H1 (cell line): ENCODE measurements around the gene TYW1B. TPM values are rescaled to one million over a fixed set of nuclear protein-coding genes. Genes with fewer than 3 reads are reported as not detected.
"Not testable (repeated sequence)": the region's sequence is repeated elsewhere in the genome, so short reads cannot be mapped to it uniquely, and the experiment has no call there.

Experiments
- CTCF ChIA-PET: fragments of 300-600 bp; sonication (Branson Sonifier 250); formaldehyde crosslinking; loops from one replicate; lab custom pipeline; 2021; ENCODE audit not compliant: partially characterized antibody; lab: Charles Lee
- POLR2A ChIA-PET: fragments of 300-600 bp; sonication (Branson Sonifier 250); formaldehyde crosslinking; loops from one replicate; lab custom pipeline; 2021; ENCODE audit warnings: inconsistent platforms; ENCODE audit not compliant: partially characterized antibody; lab: Charles Lee
- DNase-seq, 2 experiments: peaks; one replicate each; pipeline versions ENCODE4 v3.0.0 to v3.0.0-alpha.2; 2010 to 2022; ENCODE audit warnings: low spot score in 2 of 2, low read depth in 1 of 2, mixed read lengths in 1 of 2
- FAIRE-seq: peaks from 2 replicates; lab custom pipeline; 2011; peaks lifted over from hg19 to GRCh38; lab: Jason Lieb, UNC
- H2AFZ ChIP-seq: 2 replicates; pipeline ENCODE4 v1.8.1; 2012; ENCODE audit warnings: low read length, inconsistent platforms
- H2AK5ac ChIP-seq: 2 replicates; pipeline ENCODE4 v1.6.1; 2013; ENCODE audit warnings: low read depth, low read length
- H2BK120ac ChIP-seq: replicated peaks from 2 replicates; pipeline ENCODE3; 2013; ENCODE audit warnings: low read depth, low read length, inconsistent platforms
- H2BK12ac ChIP-seq: 2 replicates; pipeline ENCODE4 v1.6.1; 2013; ENCODE audit warnings: low read depth, low read length
- H2BK15ac ChIP-seq: 2 replicates; pipeline ENCODE4 v1.6.1; 2013; ENCODE audit warnings: low read length
- H2BK20ac ChIP-seq: 2 replicates; pipeline ENCODE4 v1.6.1; 2013; ENCODE audit warnings: low read length
- H2BK5ac ChIP-seq: 2 replicates; pipeline ENCODE4 v1.6.1; 2013; ENCODE audit warnings: low read depth, low read length
- H3K14ac ChIP-seq: 2 replicates; pipeline ENCODE4 v1.6.1; 2013; ENCODE audit warnings: inconsistent platforms; ENCODE audit not compliant: insufficient read length
- H3K18ac ChIP-seq: 2 replicates; pipeline ENCODE4 v1.6.1; 2013; ENCODE audit warnings: low read length; ENCODE audit errors: extremely low read depth
- H3K23ac ChIP-seq: 2 replicates; pipeline ENCODE4 v1.6.1; 2013; ENCODE audit warnings: inconsistent platforms; ENCODE audit not compliant: insufficient read length
- H3K23me2 ChIP-seq: 2 replicates; pipeline ENCODE4 v1.6.1; 2013; ENCODE audit warnings: low read depth, low read length
- H3K27ac ChIP-seq: 2 replicates; pipeline ENCODE4 v1.6.1; 2011; ENCODE audit warnings: low read depth, low read length, inconsistent platforms
- H3K27me3 ChIP-seq, 4 experiments: replicated peaks in 1 of 4; 1 replicate in 1 of 4; 2 replicates in 3 of 4; pipeline versions ENCODE4 v1.6.1 to v1.8.1; 2011 to 2013; ENCODE audit warnings: low read length in 3 of 4, mild to moderate bottlenecking in 3 of 4, inconsistent platforms in 2 of 4, mixed read lengths in 2 of 4, moderate library complexity in 1 of 4; ENCODE audit not compliant: control insufficient read depth in 3 of 4, insufficient read depth in 3 of 4; ENCODE audit errors: extremely low read depth in 1 of 4
- H3K36me3 ChIP-seq, 4 experiments: 2 replicates each; pipeline versions ENCODE4 v1.6.1 to v1.8.1; 2011 to 2013; ENCODE audit warnings: mild to moderate bottlenecking in 4 of 4, low read length in 3 of 4, moderate library complexity in 2 of 4, control low read depth in 1 of 4, inconsistent platforms in 1 of 4; ENCODE audit not compliant: insufficient read depth in 4 of 4, control insufficient read depth in 2 of 4
- H3K4ac ChIP-seq: replicated peaks from 2 replicates; pipeline ENCODE3; 2013; ENCODE audit warnings: low read length, low read depth, mixed read lengths, inconsistent platforms; ENCODE audit not compliant: insufficient read length
- H3K4me1 ChIP-seq, 4 experiments: replicated peaks in 1 of 4; 1 replicate in 1 of 4; 2 replicates in 3 of 4; pipeline versions ENCODE4 v1.6.1 to v1.8.1; 2011 to 2013; ENCODE audit warnings: low read length in 3 of 4, inconsistent platforms in 2 of 4, mixed read lengths in 1 of 4; ENCODE audit not compliant: insufficient read depth in 4 of 4, control insufficient read depth in 3 of 4
- H3K4me2 ChIP-seq, 2 experiments: 2 replicates each; pipeline versions ENCODE4 v1.6.1 to v1.8.1; 2011 to 2013; ENCODE audit warnings: low read depth in 2 of 2, low read length in 2 of 2, control low read depth in 1 of 2, inconsistent platforms in 1 of 2, mild to moderate bottlenecking in 1 of 2; ENCODE audit not compliant: insufficient read depth in 1 of 2
- H3K4me3 ChIP-seq, 4 experiments: fragments of 200-600, 300-600 bp in 1 of 4; sonication (generic), shearing (Covaris generic), sonication (Bioruptor Twin) in 1 of 4; 2 replicates each; pipeline versions ENCODE4 v1.5.1 to v1.8.1; 2011 to 2016; ENCODE audit warnings: low read length in 4 of 4, low read depth in 3 of 4, control low read depth in 2 of 4, inconsistent platforms in 2 of 4, mild to moderate bottlenecking in 2 of 4, mixed read lengths in 1 of 4, moderate library complexity in 1 of 4; ENCODE audit not compliant: insufficient read depth in 2 of 4; ENCODE audit errors: extremely low read depth in 1 of 4
- H3K56ac ChIP-seq: replicated peaks from 2 replicates; pipeline ENCODE3; 2013; ENCODE audit warnings: low read depth, mild to moderate bottlenecking, mixed read lengths, low read length, inconsistent platforms; ENCODE audit not compliant: insufficient read length
- H3K79me1 ChIP-seq: 2 replicates; pipeline ENCODE4 v1.6.1; 2013; ENCODE audit warnings: low read depth, low read length, control low read depth
- H3K79me2 ChIP-seq, 2 experiments: 2 replicates each; pipeline versions ENCODE4 v1.6.1 to v1.8.1; 2012 to 2013; ENCODE audit warnings: low read length in 2 of 2, mild to moderate bottlenecking in 2 of 2, inconsistent platforms in 1 of 2; ENCODE audit not compliant: insufficient read depth in 2 of 2, control insufficient read depth in 1 of 2
- H3K9ac ChIP-seq, 4 experiments: replicated peaks in 1 of 4; 1 replicate in 1 of 4; 2 replicates in 3 of 4; pipeline versions ENCODE4 v1.6.1 to v1.8.1; 2011 to 2013; ENCODE audit warnings: low read depth in 3 of 4, low read length in 3 of 4, control low read depth in 2 of 4, mild to moderate bottlenecking in 2 of 4, moderate library complexity in 2 of 4, inconsistent platforms in 1 of 4; ENCODE audit errors: extremely low read depth in 1 of 4
- H3K9me3 ChIP-seq, 2 experiments: 2 replicates each; pipeline versions ENCODE4 v1.6.1 to v1.8.1; 2012 to 2013; ENCODE audit warnings: mild to moderate bottlenecking in 2 of 2, moderate library complexity in 2 of 2, control low read depth in 1 of 2, inconsistent platforms in 1 of 2, low read depth in 1 of 2, low read length in 1 of 2, mixed read lengths in 1 of 2; ENCODE audit not compliant: insufficient read depth in 2 of 2
- H4K20me1 ChIP-seq, 2 experiments: replicated peaks in 1 of 2; 2 replicates each; pipeline versions ENCODE3 to v1.8.1; 2011 to 2013; ENCODE audit warnings: inconsistent platforms in 2 of 2, low read length in 2 of 2, mild to moderate bottlenecking in 1 of 2; ENCODE audit not compliant: insufficient read depth in 2 of 2, control insufficient read depth in 1 of 2
- H4K5ac ChIP-seq: 2 replicates; pipeline ENCODE4 v1.6.1; 2013; ENCODE audit warnings: low read length, low read depth, mixed read lengths, inconsistent platforms; ENCODE audit not compliant: insufficient read length
- H4K8ac ChIP-seq: 2 replicates; pipeline ENCODE4 v1.8.0; 2013; ENCODE audit warnings: mild to moderate bottlenecking, moderate library complexity, low read length, inconsistent platforms; ENCODE audit not compliant: insufficient read depth; ENCODE audit errors: extremely low read depth
- H4K91ac ChIP-seq: replicated peaks from 2 replicates; pipeline ENCODE3; 2013; ENCODE audit warnings: low read length, mixed read lengths, inconsistent platforms; ENCODE audit not compliant: insufficient read length
- WGBS, 2 experiments: shearing (Covaris generic) in 1 of 2; methylation state at CpG; one replicate each; pipeline versions ENCODE4 v1.1.6 to v1.1.7; 2013 to 2015; ENCODE audit warnings: low lambda C conversion rate in 2 of 2, mixed read lengths in 2 of 2, inconsistent platforms in 1 of 2, low coverage in 1 of 2, missing lambda C conversion rate in 1 of 2; ENCODE audit not compliant: insufficient replicate concordance in 2 of 2, insufficient coverage in 1 of 2, insufficient read length in 1 of 2; ENCODE audit errors: extremely low coverage in 1 of 2, missing lambda C conversion rate in 1 of 2; 5-methylcytosine and 5-hydroxymethylcytosine counted together
- polyA plus RNA-seq, 7 experiments: library from polyadenylated mRNA; depleted of rRNA in 3 of 7; stranded (reverse) in 5 of 7; unstranded in 2 of 7; fragments of >200 nt in 5 of 7; fragments of 200-250 nt in 2 of 7; gene quantifications; 1 replicate in 5 of 7; 2 replicates in 1 of 7; 4 replicates in 1 of 7; pipeline versions ENCODE4 v1.2.1 to v1.2.3, GENCODE V29; 2011 to 2013; ENCODE audit warnings: missing spikeins in 2 of 7, mixed read lengths in 2 of 7
- total RNA-seq: library from RNA; stranded (reverse); fragmentation: NEBNext Ultra II Directional; extraction: Animal tissue kit (Norgen Biotek cat#: 25700); gene quantifications from 2 replicates; pipeline ENCODE4 v1.2.1, GENCODE V29; 2021

The TYW1B gene
- total and polyA plus RNA-seq, 2 of the 8 experiments (the other 6 are each of a cell fraction or from before 2014, with no cell fraction given): 6.8 to 12.6 TPM

DNA sequence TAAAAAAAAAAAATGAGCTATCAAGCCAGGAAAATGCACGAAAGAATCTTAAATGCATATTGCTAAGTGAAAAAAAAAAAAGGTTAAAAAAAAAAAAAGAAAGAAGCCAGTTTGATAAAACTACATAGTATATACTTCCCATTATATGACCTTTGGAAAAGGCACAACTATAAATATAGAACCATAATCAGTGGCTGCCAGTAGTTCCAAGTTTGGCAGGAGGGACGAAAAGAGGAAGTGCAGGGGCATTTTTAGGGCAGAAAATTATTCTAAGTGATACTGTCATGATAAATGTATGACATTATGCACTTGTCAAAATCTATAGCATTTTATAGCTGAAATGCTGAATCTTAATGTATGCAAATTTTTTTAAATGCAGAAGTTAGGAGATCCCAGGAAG, 226.3 kb downstream of the TYW1B start:
- H3K4me2 ChIP-seq, H3K56ac ChIP-seq, H3K18ac ChIP-seq, H4K8ac ChIP-seq, H3K14ac ChIP-seq, H3K4me1 ChIP-seq, H3K9me3 ChIP-seq, DNase-seq, H2BK120ac ChIP-seq, H4K91ac ChIP-seq, H2BK20ac ChIP-seq, H2BK15ac ChIP-seq, H2AK5ac ChIP-seq, H4K20me1 ChIP-seq, H2BK5ac ChIP-seq, H3K79me1 ChIP-seq, H3K4ac ChIP-seq, H2BK12ac ChIP-seq, H2AFZ ChIP-seq, H3K23me2 ChIP-seq, H3K23ac ChIP-seq, POLR2A ChIA-PET, H3K36me3 ChIP-seq, H4K5ac ChIP-seq, H3K27ac ChIP-seq, H3K27me3 ChIP-seq, H3K79me2 ChIP-seq, FAIRE-seq, H3K9ac ChIP-seq, H3K4me3 ChIP-seq: not testable (repeated sequence)
- CTCF ChIA-PET: interaction anchor here (0.6 to 0.7 kb wide), 2 partner anchors 130 to 571 kb away, joined by 3 read pairs; no protein-coding TSS in a partner anchor
- WGBS, 2 experiments: 82% methylated on average over 1 of the region's 2 CpGs; no CpG with 5 or more reads in 1 of the 2 experiments

DNA sequence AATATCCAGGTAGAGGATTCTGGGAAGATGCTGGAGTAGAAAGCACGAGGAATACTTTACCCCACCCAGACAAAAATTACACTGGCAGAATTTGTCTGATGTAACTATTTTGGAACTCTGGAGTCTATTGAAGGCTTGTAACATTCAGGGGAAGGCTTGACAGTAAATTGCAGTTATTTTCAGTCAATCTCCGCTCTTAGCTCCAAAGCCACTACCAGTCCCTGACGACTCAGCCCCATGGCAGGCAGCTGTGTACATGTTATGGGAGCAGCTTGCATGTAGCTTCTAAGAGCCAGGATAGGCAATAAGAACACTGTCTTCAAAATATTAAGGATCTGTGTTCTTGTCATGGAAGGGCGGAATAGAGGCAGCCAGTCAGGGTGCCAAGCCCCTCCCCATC, 238.0 kb downstream of the TYW1B start:
- 86% methylated on average over 4 of the region's 4 CpGs; no CpG with 5 or more reads in 1 of the 2 experiments for WGBS, 2 experiments
- H3K23me2 ChIP-seq, H3K36me3 ChIP-seq, H2AFZ ChIP-seq, H2BK5ac ChIP-seq, H3K9me3 ChIP-seq, H2BK15ac ChIP-seq, H3K27ac ChIP-seq, H4K20me1 ChIP-seq, H3K79me1 ChIP-seq, H3K56ac ChIP-seq, H3K14ac ChIP-seq, H3K4ac ChIP-seq, H4K5ac ChIP-seq, H2BK120ac ChIP-seq, H4K91ac ChIP-seq, H3K27me3 ChIP-seq, H4K8ac ChIP-seq, H2BK20ac ChIP-seq, H3K23ac ChIP-seq, CTCF ChIA-PET, POLR2A ChIA-PET, DNase-seq, H3K4me2 ChIP-seq, H3K18ac ChIP-seq, H3K79me2 ChIP-seq, H2BK12ac ChIP-seq, H3K9ac ChIP-seq, FAIRE-seq, H3K4me1 ChIP-seq, H3K4me3 ChIP-seq, H2AK5ac ChIP-seq: not testable (repeated sequence)
